ENCODE data around the gene SPATS2L. TPM values are rescaled to one million over a fixed set of nuclear protein-coding genes. Genes with fewer than 3 reads are reported as not detected.

Gene SPATS2L
- total and polyA plus RNA-seq, 2 of the 13 experiments (the other 11 are each of a cell fraction or from before 2014, with no cell fraction given), result 154 to 212 TPM

DNA sequence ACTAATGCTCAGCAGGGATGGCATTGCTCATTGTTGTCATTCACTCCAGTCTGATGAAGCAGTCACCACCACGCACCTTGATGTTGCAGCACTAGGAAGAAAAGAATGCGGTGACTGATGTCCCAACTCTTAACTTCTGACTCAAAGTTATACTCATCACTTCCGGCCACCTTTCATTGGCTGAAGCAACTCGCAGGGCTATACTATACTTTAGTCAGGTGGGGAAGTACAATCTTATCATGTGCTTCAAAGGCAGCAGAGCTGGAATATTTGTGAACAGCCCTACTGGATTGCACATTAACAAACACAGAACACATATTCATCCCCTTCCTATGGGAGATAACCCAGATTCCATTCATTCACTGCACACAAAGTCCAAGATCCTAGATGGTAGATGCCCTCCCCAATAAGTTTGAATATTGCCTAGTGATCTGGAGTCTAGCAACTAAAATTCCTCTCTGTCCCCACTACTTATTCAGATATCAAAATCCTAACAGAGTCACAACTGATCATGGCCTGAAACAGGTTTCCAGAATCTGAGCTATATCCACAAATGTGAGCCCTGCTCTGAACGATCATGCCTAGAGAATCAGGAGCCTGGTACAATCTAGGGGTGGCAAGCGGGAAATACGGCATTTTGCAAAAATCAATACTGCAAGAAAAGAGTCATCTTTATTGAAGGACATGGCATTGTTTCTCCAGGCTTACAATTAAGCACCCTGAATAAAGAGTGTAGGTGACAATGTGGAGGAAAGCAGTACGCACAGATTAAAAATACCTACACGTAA is 3.4 kb upstream of the SPATS2L start (continued):
- TF ChIP-seq SP1 (IDR thresholded peaks at IDR 0.05), result no peak
- no peak; the same call in 1 of the 2 replicates for TF ChIP-seq SP1 (CRISPR knock-in tag; IDR thresholded peaks at IDR 0.05)
- TF ChIP-seq, protein P1, sequence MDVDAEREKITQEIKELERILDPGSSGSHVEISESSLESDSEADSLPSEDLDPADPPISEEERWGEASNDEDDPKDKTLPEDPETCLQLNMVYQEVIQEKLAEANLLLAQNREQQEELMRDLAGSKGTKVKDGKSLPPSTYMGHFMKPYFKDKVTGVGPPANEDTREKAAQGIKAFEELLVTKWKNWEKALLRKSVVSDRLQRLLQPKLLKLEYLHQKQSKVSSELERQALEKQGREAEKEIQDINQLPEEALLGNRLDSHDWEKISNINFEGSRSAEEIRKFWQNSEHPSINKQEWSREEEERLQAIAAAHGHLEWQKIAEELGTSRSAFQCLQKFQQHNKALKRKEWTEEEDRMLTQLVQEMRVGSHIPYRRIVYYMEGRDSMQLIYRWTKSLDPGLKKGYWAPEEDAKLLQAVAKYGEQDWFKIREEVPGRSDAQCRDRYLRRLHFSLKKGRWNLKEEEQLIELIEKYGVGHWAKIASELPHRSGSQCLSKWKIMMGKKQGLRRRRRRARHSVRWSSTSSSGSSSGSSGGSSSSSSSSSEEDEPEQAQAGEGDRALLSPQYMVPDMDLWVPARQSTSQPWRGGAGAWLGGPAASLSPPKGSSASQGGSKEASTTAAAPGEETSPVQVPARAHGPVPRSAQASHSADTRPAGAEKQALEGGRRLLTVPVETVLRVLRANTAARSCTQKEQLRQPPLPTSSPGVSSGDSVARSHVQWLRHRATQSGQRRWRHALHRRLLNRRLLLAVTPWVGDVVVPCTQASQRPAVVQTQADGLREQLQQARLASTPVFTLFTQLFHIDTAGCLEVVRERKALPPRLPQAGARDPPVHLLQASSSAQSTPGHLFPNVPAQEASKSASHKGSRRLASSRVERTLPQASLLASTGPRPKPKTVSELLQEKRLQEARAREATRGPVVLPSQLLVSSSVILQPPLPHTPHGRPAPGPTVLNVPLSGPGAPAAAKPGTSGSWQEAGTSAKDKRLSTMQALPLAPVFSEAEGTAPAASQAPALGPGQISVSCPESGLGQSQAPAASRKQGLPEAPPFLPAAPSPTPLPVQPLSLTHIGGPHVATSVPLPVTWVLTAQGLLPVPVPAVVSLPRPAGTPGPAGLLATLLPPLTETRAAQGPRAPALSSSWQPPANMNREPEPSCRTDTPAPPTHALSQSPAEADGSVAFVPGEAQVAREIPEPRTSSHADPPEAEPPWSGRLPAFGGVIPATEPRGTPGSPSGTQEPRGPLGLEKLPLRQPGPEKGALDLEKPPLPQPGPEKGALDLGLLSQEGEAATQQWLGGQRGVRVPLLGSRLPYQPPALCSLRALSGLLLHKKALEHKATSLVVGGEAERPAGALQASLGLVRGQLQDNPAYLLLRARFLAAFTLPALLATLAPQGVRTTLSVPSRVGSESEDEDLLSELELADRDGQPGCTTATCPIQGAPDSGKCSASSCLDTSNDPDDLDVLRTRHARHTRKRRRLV (CRISPR knock-in tag; IDR thresholded peaks at IDR 0.05), result no peak
- TF ChIP-seq MAFG (CRISPR knock-in tag; IDR thresholded peaks at IDR 0.05), result no peak
- peak; percentile 36; the same call in 1 of the 2 replicates for TF ChIP-seq PHF20 (CRISPR knock-in tag; IDR thresholded peaks at IDR 0.05)
- no peak for TF ChIP-seq STAT5B (CRISPR knock-in tag; IDR thresholded peaks at IDR 0.05)
- TF ChIP-seq ZNF772 (CRISPR knock-in tag; IDR thresholded peaks at IDR 0.05), result no peak; the same call in 1 of the 2 replicates
- peak; percentile 82 to 89 for TF ChIP-seq POLR2A (IDR thresholded peaks at IDR 0.05; ENCODE audit: insufficient read depth in 1 of 2, low read depth in 2 of 2, low read length in 2 of 2)
- TF ChIP-seq, protein P2, sequence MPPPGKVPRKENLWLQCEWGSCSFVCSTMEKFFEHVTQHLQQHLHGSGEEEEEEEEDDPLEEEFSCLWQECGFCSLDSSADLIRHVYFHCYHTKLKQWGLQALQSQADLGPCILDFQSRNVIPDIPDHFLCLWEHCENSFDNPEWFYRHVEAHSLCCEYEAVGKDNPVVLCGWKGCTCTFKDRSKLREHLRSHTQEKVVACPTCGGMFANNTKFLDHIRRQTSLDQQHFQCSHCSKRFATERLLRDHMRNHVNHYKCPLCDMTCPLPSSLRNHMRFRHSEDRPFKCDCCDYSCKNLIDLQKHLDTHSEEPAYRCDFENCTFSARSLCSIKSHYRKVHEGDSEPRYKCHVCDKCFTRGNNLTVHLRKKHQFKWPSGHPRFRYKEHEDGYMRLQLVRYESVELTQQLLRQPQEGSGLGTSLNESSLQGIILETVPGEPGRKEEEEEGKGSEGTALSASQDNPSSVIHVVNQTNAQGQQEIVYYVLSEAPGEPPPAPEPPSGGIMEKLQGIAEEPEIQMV (CRISPR knock-in tag; IDR thresholded peaks at IDR 0.05; ENCODE audit: low read depth), result no peak
- no peak for TF ChIP-seq HOXA7 (CRISPR knock-in tag; IDR thresholded peaks at IDR 0.05)
- TF ChIP-seq, protein P3, sequence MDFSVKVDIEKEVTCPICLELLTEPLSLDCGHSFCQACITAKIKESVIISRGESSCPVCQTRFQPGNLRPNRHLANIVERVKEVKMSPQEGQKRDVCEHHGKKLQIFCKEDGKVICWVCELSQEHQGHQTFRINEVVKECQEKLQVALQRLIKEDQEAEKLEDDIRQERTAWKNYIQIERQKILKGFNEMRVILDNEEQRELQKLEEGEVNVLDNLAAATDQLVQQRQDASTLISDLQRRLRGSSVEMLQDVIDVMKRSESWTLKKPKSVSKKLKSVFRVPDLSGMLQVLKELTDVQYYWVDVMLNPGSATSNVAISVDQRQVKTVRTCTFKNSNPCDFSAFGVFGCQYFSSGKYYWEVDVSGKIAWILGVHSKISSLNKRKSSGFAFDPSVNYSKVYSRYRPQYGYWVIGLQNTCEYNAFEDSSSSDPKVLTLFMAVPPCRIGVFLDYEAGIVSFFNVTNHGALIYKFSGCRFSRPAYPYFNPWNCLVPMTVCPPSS (IDR thresholded peaks at IDR 0.05), result no peak
- no peak for TF ChIP-seq PHF5A (CRISPR knock-in tag; IDR thresholded peaks at IDR 0.05; ENCODE audit: low read depth, unreplicated experiment)
- peak; percentile 93 for TF ChIP-seq SOX5 (CRISPR knock-in tag; IDR thresholded peaks at IDR 0.05; ENCODE audit: borderline replicate concordance)
- TF ChIP-seq ZNF713 (CRISPR knock-in tag; IDR thresholded peaks at IDR 0.05), result no peak
- no peak for TF ChIP-seq ZFP62 (CRISPR knock-in tag; IDR thresholded peaks at IDR 0.05)
- TF ChIP-seq, protein P4, sequence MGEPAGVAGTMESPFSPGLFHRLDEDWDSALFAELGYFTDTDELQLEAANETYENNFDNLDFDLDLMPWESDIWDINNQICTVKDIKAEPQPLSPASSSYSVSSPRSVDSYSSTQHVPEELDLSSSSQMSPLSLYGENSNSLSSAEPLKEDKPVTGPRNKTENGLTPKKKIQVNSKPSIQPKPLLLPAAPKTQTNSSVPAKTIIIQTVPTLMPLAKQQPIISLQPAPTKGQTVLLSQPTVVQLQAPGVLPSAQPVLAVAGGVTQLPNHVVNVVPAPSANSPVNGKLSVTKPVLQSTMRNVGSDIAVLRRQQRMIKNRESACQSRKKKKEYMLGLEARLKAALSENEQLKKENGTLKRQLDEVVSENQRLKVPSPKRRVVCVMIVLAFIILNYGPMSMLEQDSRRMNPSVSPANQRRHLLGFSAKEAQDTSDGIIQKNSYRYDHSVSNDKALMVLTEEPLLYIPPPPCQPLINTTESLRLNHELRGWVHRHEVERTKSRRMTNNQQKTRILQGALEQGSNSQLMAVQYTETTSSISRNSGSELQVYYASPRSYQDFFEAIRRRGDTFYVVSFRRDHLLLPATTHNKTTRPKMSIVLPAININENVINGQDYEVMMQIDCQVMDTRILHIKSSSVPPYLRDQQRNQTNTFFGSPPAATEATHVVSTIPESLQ (CRISPR knock-in tag; conservative IDR thresholded peaks at IDR 0.05), result 0 out of 2 replicates have a peak, but pooled peaks have one; percentile 59
- TF ChIP-seq AGO2 (optimal IDR thresholded peaks at IDR 0.05; ENCODE audit: low read depth, low read length), result no peak
- no peak for TF ChIP-seq ISX (CRISPR knock-in tag; conservative IDR thresholded peaks at IDR 0.05)
- no peak for TF ChIP-seq NFIB (CRISPR knock-in tag; IDR thresholded peaks at IDR 0.05; ENCODE audit: borderline replicate concordance)
- TF ChIP-seq ZIK1 (CRISPR knock-in tag; IDR thresholded peaks at IDR 0.05; ENCODE audit: borderline replicate concordance, low read depth), result no peak
- TF ChIP-seq NCOA2 (CRISPR knock-in tag; IDR thresholded peaks at IDR 0.05), result peak; percentile 93
- no peak; the same call in 1 of the 2 replicates for TF ChIP-seq RNF2 (conservative IDR thresholded peaks at IDR 0.05; ENCODE audit: low read depth)
